PC-3 (cell line): ENCODE results near the gene MAPK13. TPM values are rescaled to one million over a fixed set of nuclear protein-coding genes. Genes with fewer than 3 reads are reported as not detected.
A peak's percentile ranks its signal among the peaks of the same experiment; 100 is the strongest.
"Not testable (repeated sequence)": the region's sequence is repeated elsewhere in the genome, so short reads cannot be mapped to it uniquely, and the experiment has no call there.

ENCODE experiments used
- ATAC-seq: fragments of 200-7000 bp; cut with Tn5 transposase; 2 replicates; pipeline ENCODE4 v1.9.1; 2020; ENCODE audit warnings: mild to moderate bottlenecking, moderate library complexity
- BruUV-seq: library from RNA; stranded (reverse); fragments of 400-500 nt; replicated peaks from 2 replicates; lab custom pipeline; 2021; lab: Mats Ljungman, UMichigan
- CTCF ChIA-PET: fragments of 300-600 bp; sonication (Branson Sonifier 250); formaldehyde crosslinking; loops from one replicate; lab custom pipeline; 2022; ENCODE audit warnings: antibody characterized with exemption; lab: Charles Lee
- POLR2A ChIA-PET: fragments of 300-600 bp; sonication (Branson Sonifier 250); formaldehyde crosslinking; loops from one replicate; lab custom pipeline; 2022; ENCODE audit warnings: antibody characterized with exemption; ENCODE audit not compliant: unreplicated experiment; lab: Charles Lee
- DNase-seq: peaks from one replicate; pipeline ENCODE4 v3.0.0-alpha.2; 2015
- H2AFZ ChIP-seq: fragments of 300-600 bp; sonication (generic); 2 replicates; pipeline ENCODE4 v1.6.0; 2016; ENCODE audit warnings: antibody characterized with exemption, low read length
- H3F3A ChIP-seq: fragments of 300-600 bp; sonication (generic); one replicate; pipeline ENCODE4 v1.6.0; 2017; ENCODE audit warnings: antibody characterized with exemption, low read length, control low read depth, mild to moderate bottlenecking; ENCODE audit not compliant: unreplicated experiment
- H3K27ac ChIP-seq: fragments of 300-600 bp; sonication (generic); 2 replicates; pipeline ENCODE4 v1.5.1; 2016; ENCODE audit warnings: mild to moderate bottlenecking, low read length
- H3K27me3 ChIP-seq: fragments of 300-600 bp; sonication (generic); 2 replicates; pipeline ENCODE4 v1.6.1; 2016; ENCODE audit warnings: low read length, mixed read lengths
- H3K36me3 ChIP-seq: fragments of 300-600 bp; sonication (generic); 2 replicates; pipeline ENCODE4 v1.6.1; 2016; ENCODE audit warnings: low read depth, mixed run types, low read length, mixed read lengths
- H3K4me1 ChIP-seq: fragments of 300-600 bp; sonication (generic); 2 replicates; pipeline ENCODE4 v1.5.1; 2016; ENCODE audit warnings: low read length; ENCODE audit not compliant: insufficient read depth
- H3K4me2 ChIP-seq: fragments of 300-600 bp; sonication (generic); 2 replicates; pipeline ENCODE4 v1.6.0; 2016; ENCODE audit warnings: low read length
- H3K4me3 ChIP-seq: fragments of 300-600 bp; sonication (generic); 2 replicates; pipeline ENCODE4 v1.5.1; 2016; ENCODE audit warnings: mild to moderate bottlenecking, low read length, mixed read lengths
- H3K79me2 ChIP-seq: fragments of 300-600 bp; sonication (generic); 2 replicates; pipeline ENCODE4 v1.6.1; 2017; ENCODE audit warnings: low read length, mixed read lengths
- H3K9ac ChIP-seq: fragments of 300-600 bp; sonication (generic); 2 replicates; pipeline ENCODE4 v1.6.0; 2016; ENCODE audit warnings: mild to moderate bottlenecking, low read length
- H3K9me2 ChIP-seq: fragments of 300-600 bp; sonication (generic); replicated peaks from 2 replicates; pipeline ENCODE4 v1.6.1; 2016; ENCODE audit warnings: mixed run types, low read length, mixed read lengths
- H3K9me3 ChIP-seq: fragments of 300-600 bp; sonication (generic); 2 replicates; pipeline ENCODE4 v1.6.1; 2016; ENCODE audit warnings: low read length, mixed read lengths
- H4K20me1 ChIP-seq: fragments of 300-600 bp; sonication (generic); 2 replicates; pipeline ENCODE4 v1.6.1; 2016; ENCODE audit warnings: low read length, mixed read lengths
- EZH2 ChIP-seq: fragments of 300-600 bp; sonication (generic); IDR thresholded peaks from one replicate; pipeline ENCODE4 v1.6.1; 2017; ENCODE audit warnings: antibody characterized with exemption, mild to moderate bottlenecking, low read length; ENCODE audit not compliant: unreplicated experiment
- EZH2phosphoT487 ChIP-seq: fragments of 300-600 bp; sonication (generic); IDR thresholded peaks from 2 replicates; pipeline ENCODE4 v1.6.1; 2018; ENCODE audit warnings: mild to moderate bottlenecking, antibody characterized with exemption, low read length, borderline replicate concordance
- intact Hi-C: fragments of 100-400 bp; cut with micrococcal nuclease; formaldehyde crosslinking; loops from 2 replicates; pipeline ENCODE4 v1.9.0; 2023
- total RNA-seq: library from RNA; depleted of rRNA; stranded (reverse); fragments of >200 nt; gene quantifications from 2 replicates; pipeline ENCODE4 v1.2.3, GENCODE V29; 2014
- TF ChIP-seq, protein P1 (sequence below): fragments of 300-600 bp; sonication (generic); conservative IDR thresholded peaks from 2 replicates; pipeline ENCODE4 v1.5.1; 2017; ENCODE audit warnings: antibody characterized with exemption, low read depth, mild to moderate bottlenecking, low read length

The MAPK13 gene
- total RNA-seq, 1 experiment from 2014 or later: 41.4 TPM

DNA sequence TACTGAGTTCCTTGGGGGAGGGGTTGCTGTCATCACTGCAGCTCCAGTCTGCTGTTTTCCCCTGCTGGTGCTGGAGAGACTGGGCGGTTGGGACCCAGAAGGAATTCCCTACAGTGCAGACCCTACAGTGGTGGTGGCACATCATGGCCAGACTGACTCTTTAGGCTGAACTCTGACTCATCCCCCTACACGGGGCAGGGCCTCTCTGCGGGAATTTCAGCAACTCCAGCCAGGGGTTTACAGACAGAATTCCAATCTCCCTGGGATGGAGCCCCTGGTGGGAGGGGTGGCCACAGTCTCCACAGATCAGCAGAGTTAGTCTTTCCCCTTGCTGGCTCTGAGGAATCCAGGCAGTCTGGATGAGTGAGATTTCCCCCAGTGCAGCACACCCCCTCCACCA is 46.9 kb upstream of the MAPK13 start:
- ChIA-PET POLR2A (no interaction called here), CTCF (no interaction called here)
- peaks cover 60% of the 10 kb centered on the region for H3K36me3 ChIP-seq

GRCh38 chr6:36088204-36088603 is 42.1 kb upstream of the MAPK13 start:
- POLR2A ChIA-PET, BruUV-seq, H3K4me3 ChIP-seq, H3K79me2 ChIP-seq, H3K4me1 ChIP-seq, CTCF ChIA-PET, H3K9me2 ChIP-seq, H3K4me2 ChIP-seq, H3K27ac ChIP-seq, H3K9ac ChIP-seq, H3K27me3 ChIP-seq, H4K20me1 ChIP-seq, H3F3A ChIP-seq, H3K9me3 ChIP-seq, ATAC-seq, H2AFZ ChIP-seq, intact Hi-C loops: not testable (repeated sequence)
- peak; percentile 62 for DNase-seq
- peaks cover 20% of the 10 kb centered on the region for H3K36me3 ChIP-seq

More for the DNA sequence above, 46.9 kb upstream of the MAPK13 start:
- H3K4me3 ChIP-seq: no peak overlapping the region
- no peaks in the 10 kb centered on the region for H3F3A ChIP-seq
- H3K9me2 ChIP-seq: no peaks in the 10 kb centered on the region
- TF ChIP-seq EZH2 (no peak), EZH2phosphoT487 (no peak)
- TF ChIP-seq, protein P1, sequence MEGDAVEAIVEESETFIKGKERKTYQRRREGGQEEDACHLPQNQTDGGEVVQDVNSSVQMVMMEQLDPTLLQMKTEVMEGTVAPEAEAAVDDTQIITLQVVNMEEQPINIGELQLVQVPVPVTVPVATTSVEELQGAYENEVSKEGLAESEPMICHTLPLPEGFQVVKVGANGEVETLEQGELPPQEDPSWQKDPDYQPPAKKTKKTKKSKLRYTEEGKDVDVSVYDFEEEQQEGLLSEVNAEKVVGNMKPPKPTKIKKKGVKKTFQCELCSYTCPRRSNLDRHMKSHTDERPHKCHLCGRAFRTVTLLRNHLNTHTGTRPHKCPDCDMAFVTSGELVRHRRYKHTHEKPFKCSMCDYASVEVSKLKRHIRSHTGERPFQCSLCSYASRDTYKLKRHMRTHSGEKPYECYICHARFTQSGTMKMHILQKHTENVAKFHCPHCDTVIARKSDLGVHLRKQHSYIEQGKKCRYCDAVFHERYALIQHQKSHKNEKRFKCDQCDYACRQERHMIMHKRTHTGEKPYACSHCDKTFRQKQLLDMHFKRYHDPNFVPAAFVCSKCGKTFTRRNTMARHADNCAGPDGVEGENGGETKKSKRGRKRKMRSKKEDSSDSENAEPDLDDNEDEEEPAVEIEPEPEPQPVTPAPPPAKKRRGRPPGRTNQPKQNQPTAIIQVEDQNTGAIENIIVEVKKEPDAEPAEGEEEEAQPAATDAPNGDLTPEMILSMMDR: no peak
- intact Hi-C loops: no loop called here
- H2AFZ ChIP-seq: no peak overlapping the region
- no TSS peak for BruUV-seq
- no peak overlapping the region for H3K4me2 ChIP-seq
- no peaks in the 10 kb centered on the region for H3K79me2 ChIP-seq
- no peaks in the 10 kb centered on the region for H4K20me1 ChIP-seq
- H3K4me1 ChIP-seq: no peaks in the 10 kb centered on the region
- no peaks in the 10 kb centered on the region for H3K27me3 ChIP-seq
- no peak for ATAC-seq
- DNase-seq: no peak
- H3K9ac ChIP-seq: no peak overlapping the region
- H3K9me3 ChIP-seq: no peaks in the 10 kb centered on the region
- no peak overlapping the region for H3K27ac ChIP-seq

- Histone ChIP-seq H3K9ac (no peak overlapping the region), H3K4me3 (no peak overlapping the region), H3K27me3 (no peaks in the 10 kb centered on the region), H3K9me2 (no peaks in the 10 kb centered on the region), H4K20me1 (no peaks in the 10 kb centered on the region), H3K9me3 (no peaks in the 10 kb centered on the region), H2AFZ (no peak overlapping the region), H3F3A (no peaks in the 10 kb centered on the region), H3K4me1 (no peaks in the 10 kb centered on the region), H3K27ac (no peak overlapping the region), H3K4me2 (no peak overlapping the region), H3K36me3 (peaks cover 12% of the 10 kb centered on the region; the same call in 1 of the 2 replicates), H3K79me2 (no peaks in the 10 kb centered on the region)
- ATAC-seq (no peak), DNase-seq (no peak)
- BruUV-seq: no TSS peak
- POLR2A ChIA-PET: no interaction called here
- CTCF ChIA-PET: no interaction called here
- TF ChIP-seq, protein P1: no peak
- no peak for TF ChIP-seq EZH2
- TF ChIP-seq EZH2phosphoT487: no peak
- intact Hi-C loops: no loop called here
Measured at GRCh38 chr6:36089048-36089447, 41.3 kb upstream of the MAPK13 start.
